ENCODE results near the gene JUNB. TPM values are rescaled to one million over a fixed set of nuclear protein-coding genes. Genes with fewer than 3 reads are reported as not detected.

The JUNB gene
- total and polyA plus RNA-seq, 2 of the 13 experiments (the other 11 are each of a cell fraction or from before 2014, with no cell fraction given), result 7.7 to 8.2 TPM

GRCh38 chr19:12793290-12794195, 2.3 kb downstream of the JUNB start (continued):
- TF ChIP-seq ZNF280B (CRISPR knock-in tag; IDR thresholded peaks at IDR 0.05; ENCODE audit: borderline replicate concordance) (peak; percentile 76), E2F2 (CRISPR knock-in tag; IDR thresholded peaks at IDR 0.05; ENCODE audit: borderline replicate concordance) (no peak), ZBED4 (CRISPR knock-in tag; IDR thresholded peaks at IDR 0.05; ENCODE audit: borderline replicate concordance) (no peak), ZNF75D (CRISPR knock-in tag; IDR thresholded peaks at IDR 0.05; ENCODE audit: borderline replicate concordance) (no peak), KDM2A (CRISPR knock-in tag; IDR thresholded peaks at IDR 0.05; ENCODE audit: borderline replicate concordance, low read depth) (peak; percentile 91), ZNF326 (CRISPR knock-in tag; IDR thresholded peaks at IDR 0.05; ENCODE audit: borderline replicate concordance) (0 out of 2 replicates have a peak, but pooled peaks have one; percentile 65), ZNF251 (CRISPR knock-in tag; IDR thresholded peaks at IDR 0.05) (no peak), ZNF800 (CRISPR knock-in tag; IDR thresholded peaks at IDR 0.05) (no peak), ELF4 (CRISPR knock-in tag; IDR thresholded peaks at IDR 0.05; ENCODE audit: borderline replicate concordance) (no peak), RAD21 (CRISPR knock-in tag; IDR thresholded peaks at IDR 0.05) (peak; percentile 50; the same call in 1 of the 2 replicates), RNF2 (conservative IDR thresholded peaks at IDR 0.05; ENCODE audit: low read depth) (no peak; the same call in 1 of the 2 replicates), ZNF484 (CRISPR knock-in tag; IDR thresholded peaks at IDR 0.05; ENCODE audit: borderline replicate concordance, low read depth) (no peak), SIN3B (IDR thresholded peaks at IDR 0.05; ENCODE audit: low read length) (no peak), HNF4G (IDR thresholded peaks at IDR 0.05; ENCODE audit: borderline replicate concordance, low read depth, low read length) (peak; percentile 33; the same call in 1 of the 2 replicates), HNF4G (CRISPR knock-in tag; IDR thresholded peaks at IDR 0.05; ENCODE audit: borderline replicate concordance, low read depth) (peak; percentile 43; the same call in 1 of the 2 replicates), DNMT3B (CRISPR knock-in tag; conservative IDR thresholded peaks at IDR 0.05) (no peak; the same call in 1 of the 2 replicates), BCL3 (CRISPR knock-in tag; IDR thresholded peaks at IDR 0.05) (peak; percentile 87), AKAP8 (CRISPR knock-in tag; IDR thresholded peaks at IDR 0.05) (no peak)

Measured in HepG2 (cell line).